GM08714 (cell line): ENCODE results near the gene GET3.
A peak's percentile ranks its signal among the peaks of the same experiment; 100 is the strongest.

ENCODE experiments used
- H3K4me3 ChIP-seq: fragments of 200-500 bp; sonication (Bioruptor generic); 2 replicates; pipeline ENCODE4 v1.5.1; 2014; ENCODE audit warnings: mild to moderate bottlenecking, low read length, inconsistent platforms
- ZNF274 ChIP-seq: IDR thresholded peaks from 2 replicates; pipeline ENCODE4 v1.6.1; 2012; ENCODE audit warnings: mild to moderate bottlenecking, low read depth, low read length

Gene GET3

DNA sequence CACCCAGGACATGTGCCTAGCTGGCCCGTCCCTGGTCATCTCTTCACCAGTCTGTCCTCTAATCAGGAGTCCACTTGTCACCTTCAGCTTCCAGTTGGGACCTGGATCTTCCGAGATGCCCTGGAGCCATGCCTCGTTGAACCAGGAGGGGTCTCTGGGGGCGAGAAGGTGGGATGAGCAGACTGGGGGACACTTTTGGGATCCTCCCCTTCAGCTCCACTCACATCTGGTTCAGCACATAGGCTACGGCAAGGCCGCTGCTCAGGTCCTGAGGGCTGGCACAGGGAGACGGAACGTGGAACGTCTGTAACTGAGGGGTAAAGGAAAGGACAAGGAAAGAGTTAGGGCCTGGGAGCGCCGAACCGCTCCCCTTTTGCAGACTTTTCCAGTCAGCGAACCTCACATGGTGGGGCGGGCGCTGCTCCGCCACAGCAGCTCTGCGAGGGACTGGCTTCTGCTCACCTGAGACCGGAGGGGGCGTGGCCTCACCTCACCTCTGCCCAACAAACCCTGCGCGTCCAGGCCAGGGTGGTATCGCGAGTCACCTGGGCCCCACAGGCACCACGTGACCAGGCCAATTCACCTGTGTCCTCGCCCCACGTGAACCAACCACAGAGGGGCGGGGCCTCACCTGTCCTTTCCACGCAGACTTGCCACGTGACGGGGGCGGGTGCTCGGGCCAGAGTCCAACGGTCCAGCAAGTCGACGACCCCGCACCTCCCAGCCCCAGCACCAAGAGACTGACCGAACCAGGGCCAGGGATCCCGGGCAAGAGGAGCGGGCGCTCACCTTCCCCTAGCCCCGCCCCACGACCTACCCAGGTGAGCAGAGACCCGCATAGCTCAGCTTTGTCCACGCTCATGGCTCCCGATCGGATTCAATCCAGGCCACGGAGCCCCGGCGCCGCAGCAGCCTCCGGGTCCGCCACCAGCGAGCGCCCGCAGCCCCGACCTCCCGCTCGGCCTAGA is 37.6 kb downstream of the GET3 start, which contains the start of gene HOOK2:
HOOK2 (minus strand) TSS at position 965 of the 968 bp plus-strand sequence; CDS start at position 862, 103 bp downstream.
- TF ChIP-seq ZNF274, result no peak
- peak within 1 kb of the TSS; percentile 74 for H3K4me3 ChIP-seq

DNA sequence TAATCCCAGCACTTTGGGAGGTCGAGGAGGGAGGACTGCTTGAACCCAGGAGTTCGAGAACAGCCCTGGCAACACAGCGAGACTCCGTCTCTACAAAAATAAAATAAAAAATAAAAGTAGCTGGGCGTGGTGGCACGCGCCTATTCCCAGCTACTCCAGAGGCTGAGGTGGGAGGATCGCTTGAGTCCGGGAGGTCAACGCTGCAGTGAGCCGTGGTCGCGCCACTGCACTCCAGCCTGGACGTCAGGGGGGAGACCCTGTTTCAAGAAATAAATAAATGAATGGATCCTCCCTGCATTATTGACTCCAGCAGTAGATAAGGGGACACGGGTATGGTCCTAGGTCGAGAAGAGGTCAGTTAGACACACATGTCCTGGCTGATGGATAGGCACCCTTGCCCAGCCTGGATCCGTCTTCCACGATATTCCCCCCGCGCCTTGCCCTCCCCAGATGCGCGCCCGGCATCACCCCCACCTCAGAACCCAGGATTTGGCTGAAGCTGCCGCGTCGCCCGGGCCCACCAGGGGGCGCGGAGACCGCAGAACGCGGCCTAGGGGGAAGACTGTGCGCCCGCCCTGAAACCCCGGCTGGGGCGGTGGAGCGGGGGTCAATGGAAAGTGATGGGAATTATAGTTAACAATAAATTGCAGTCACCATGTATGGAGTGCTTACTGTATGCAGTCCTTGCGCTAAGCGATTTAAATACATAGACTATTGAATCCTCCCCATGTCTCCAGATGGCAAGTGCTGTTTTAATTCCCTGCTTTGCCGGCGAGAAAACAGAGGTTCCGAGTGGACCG is 40.1 kb downstream of the GET3 start:
- no peak for TF ChIP-seq ZNF274
- peak overlapping the region; percentile 80 for H3K4me3 ChIP-seq

DNA sequence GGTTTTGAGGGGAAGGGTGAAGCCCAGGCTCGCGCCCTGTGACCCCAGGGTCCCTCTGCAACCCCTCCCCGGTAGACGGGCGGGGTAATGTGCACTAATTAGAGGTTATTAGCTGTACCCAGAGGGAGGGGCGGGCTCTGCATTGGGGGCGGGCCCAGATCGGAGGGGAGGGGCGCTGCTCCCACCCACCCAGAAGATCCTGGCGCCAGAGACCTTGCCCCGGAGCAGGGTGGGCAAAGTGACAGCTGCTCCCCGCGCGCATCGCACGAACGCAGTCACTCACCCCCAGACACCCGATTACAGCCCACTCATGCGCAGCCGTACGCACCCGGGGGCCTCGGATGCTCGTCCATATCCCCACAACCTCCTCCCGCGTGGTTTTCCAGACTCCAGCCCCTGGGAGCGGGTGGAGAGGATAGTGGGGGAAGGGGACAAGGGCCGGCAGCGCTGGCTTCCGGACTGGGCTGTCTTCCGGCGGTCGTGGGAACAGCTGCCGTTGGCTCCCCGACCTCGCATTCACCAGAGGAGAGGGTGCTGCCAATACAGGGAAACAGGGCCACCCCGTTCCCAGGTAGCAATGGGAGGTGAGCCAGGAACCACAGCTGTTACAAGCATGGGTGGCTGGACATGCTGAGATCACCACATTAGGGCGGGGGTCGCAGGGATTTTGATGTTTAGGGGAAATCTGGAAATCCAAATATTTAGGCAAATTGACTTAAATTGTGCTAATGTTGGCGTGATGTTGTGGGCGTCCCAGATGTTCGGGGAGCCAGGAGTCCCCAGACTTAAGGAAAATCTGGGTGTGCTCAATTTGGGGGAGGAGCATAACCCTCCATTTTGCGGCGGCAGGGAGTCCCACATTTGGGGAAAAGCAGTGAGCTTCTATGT is 41.0 kb downstream of the GET3 start:
- TF ChIP-seq ZNF274, result no peak
- H3K4me3 ChIP-seq, result peak overlapping the region; percentile 80

- TF ChIP-seq ZNF274, result no peak
These were observed 41.5 kb downstream of the GET3 start for GRCh38 chr19:12778905-12779161.

DNA sequence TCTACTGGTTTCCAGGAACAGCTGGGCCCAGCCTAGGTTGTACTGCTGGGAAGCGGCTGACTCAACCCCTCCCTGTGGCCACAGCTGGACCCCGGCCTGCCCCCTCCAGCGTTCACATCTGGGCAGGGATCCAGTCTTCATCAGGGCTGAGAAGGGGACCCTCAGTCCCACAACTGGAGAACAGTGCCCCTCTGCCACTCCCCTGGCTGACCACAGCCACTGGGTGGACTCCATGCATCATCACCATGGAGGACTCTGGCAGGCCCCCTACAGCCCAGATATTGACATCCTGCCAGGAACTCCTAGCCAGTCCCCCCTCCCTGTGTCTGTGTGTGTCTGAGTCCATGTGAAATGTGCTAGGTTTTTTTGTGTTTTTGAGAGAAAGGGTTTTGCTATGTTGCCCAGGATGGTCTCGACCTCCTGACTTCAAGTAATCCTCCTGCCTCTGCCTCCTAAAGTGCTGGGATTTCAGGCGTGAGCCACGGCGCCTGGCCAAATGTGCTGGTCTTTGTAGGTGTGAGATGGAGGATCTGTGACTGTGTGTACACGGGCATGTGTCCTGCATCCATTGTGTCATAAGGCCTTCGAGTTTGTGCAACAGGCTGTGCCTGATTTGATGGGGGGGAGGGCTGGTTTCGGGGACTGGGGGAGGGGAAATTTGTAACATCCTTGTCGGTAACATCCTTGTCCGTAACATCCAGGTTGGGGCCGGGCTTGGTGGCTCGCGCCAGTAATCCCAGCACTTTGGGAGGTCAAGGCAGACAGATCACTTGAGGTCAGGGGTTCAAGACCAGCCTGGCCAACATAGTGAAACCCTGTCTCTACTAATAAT is 42.1 kb downstream of the GET3 start:
- no peak overlapping the region for H3K4me3 ChIP-seq
- no peak for TF ChIP-seq ZNF274

More at GRCh38 chr19:12778905-12779161, 41.5 kb downstream of the GET3 start:
- H3K4me3 ChIP-seq, result no peak overlapping the region; the same call in 1 of the 2 replicates

DNA sequence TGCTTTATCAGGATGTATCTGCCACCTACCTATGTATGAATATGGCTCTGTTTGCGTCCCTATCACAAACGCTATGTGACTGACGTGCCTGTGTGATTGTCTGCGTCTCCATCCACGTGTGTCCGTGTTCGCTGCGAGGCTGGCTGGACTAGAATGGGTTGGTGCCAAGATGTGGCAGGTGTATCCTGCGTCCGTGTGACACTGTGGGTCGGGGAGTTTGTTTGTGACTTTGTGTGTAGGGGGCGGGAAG is 44.8 kb downstream of the GET3 start:
- peak overlapping the region; percentile 57; the same call in 1 of the 2 replicates for H3K4me3 ChIP-seq
- TF ChIP-seq ZNF274, result no peak

- peak overlapping the region; percentile 57; the same call in 1 of the 2 replicates for H3K4me3 ChIP-seq
- TF ChIP-seq ZNF274, result no peak
These were observed 45.4 kb downstream of the GET3 start for GRCh38 chr19:12782424-12783290.

DNA sequence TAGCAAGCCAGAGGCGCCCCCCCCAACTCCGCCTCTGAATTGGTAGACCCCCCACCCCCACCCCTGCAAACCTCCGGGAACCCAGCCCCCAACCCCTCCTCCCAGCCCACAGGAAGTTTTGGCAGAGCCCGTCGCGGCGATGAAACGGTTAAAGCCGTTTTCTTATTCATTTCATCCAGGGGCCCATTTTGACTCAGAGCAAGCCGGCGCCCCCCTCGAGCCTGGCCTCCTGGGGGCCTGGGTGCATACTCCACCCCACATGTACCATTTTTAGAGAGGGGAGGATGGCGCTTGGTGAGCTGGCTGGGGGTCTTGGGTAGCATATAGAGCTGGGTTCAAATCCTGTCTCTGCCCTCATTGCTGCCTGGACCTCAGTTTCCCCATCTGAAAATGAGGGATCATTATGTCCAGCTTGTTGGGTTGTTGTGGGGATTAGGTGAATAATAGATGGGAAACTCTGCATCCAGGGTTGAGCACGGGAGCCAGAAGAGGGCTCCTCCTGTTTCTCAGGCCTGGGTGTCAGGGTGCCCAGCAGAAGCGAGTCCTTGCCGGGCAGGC is 46.1 kb downstream of the GET3 start:
- no peak overlapping the region; the same call in 1 of the 2 replicates for H3K4me3 ChIP-seq
- no peak for TF ChIP-seq ZNF274

DNA sequence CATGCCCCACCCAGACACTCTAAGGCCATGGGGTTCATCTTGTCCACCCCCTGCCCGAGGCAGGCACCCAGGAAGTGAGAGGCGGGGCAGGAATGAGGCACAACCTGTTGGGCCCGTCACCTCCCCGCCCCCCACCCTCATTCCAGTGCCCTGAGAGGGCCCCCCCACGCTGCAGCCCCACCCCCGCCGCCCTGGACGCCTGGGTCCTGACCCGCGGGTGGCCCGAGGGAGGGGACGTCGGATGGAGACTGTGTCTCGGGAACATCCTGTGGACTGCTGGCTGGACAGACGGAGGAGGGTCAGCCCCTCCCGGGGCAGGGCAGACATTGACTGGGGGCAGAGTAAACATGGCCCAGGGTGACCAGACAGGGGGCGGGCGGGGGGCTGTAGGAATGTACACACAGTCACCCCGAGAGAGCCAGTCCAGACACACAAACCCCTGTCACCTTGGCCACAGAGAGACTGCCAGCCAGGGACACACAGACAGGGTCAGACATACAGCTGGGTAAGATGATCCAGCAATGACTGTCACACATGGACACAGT is 46.6 kb downstream of the GET3 start:
- H3K4me3 ChIP-seq, result no peak overlapping the region
- TF ChIP-seq ZNF274, result no peak

DNA sequence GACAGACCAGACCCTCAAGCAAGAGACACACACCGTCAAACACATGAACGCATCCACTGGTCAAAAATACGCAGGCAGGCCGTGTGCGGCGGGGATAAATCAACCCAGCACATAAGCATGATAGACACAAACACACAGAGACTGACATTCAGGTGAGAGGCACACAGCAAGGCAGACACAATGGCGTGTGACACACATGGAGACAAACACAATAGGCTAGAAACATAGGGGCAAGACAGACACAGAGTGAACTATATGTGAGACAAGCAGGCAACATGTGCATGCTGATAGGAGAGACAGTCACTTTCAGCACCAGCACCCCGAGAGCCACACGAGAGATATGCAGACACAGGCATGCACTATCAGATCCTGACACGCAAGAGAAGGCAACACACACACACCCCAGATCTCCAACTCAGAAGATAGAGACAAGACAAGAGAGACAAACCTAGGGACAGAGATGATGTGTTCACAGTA is 47.1 kb downstream of the GET3 start:
- TF ChIP-seq ZNF274, result no peak

GRCh38 chr19:12784871-12785430 is 47.7 kb downstream of the GET3 start:
- H3K4me3 ChIP-seq, result no peak overlapping the region
- no peak for TF ChIP-seq ZNF274

More for the DNA sequence above, 47.1 kb downstream of the GET3 start:
- H3K4me3 ChIP-seq, result no peak overlapping the region
